HepG2 (cell line): ENCODE data around the gene NOCT. TPM values are rescaled to one million over a fixed set of nuclear protein-coding genes. Genes with fewer than 3 reads are reported as not detected.

ENCODE experiments used
- ADNP ChIP-seq: sonication (generic); formaldehyde crosslinking; IDR thresholded peaks from 2 replicates; pipeline ENCODE4 v1.4.0; 2020; ENCODE audit warnings: missing genetic modification reagents
- ARID5B ChIP-seq: IDR thresholded peaks from 2 replicates; pipeline ENCODE4 v1.4.0; 2020; ENCODE audit warnings: mild to moderate bottlenecking, missing genetic modification reagents
- ATF4 ChIP-seq, 2 experiments: fragments of 450-650 bp in 1 of 2; sonication (generic) in 1 of 2; formaldehyde crosslinking; IDR thresholded peaks; 2 replicates each; pipeline versions ENCODE4 v1.5.0 to v1.8.0; 2020 to 2022; ENCODE audit warnings: mild to moderate bottlenecking in 1 of 2, missing genetic modification reagents in 1 of 2
- DNMT3B ChIP-seq: conservative IDR thresholded peaks from 2 replicates; pipeline ENCODE4 v1.6.1; 2016; ENCODE audit warnings: missing biosample characterization, control low read depth
- E2F2 ChIP-seq: sonication (generic); formaldehyde crosslinking; IDR thresholded peaks from 2 replicates; pipeline ENCODE4 v1.4.0; 2020; ENCODE audit warnings: missing genetic modification reagents, borderline replicate concordance
- ERF ChIP-seq: IDR thresholded peaks from 2 replicates; pipeline ENCODE4 v1.6.1; 2018; ENCODE audit warnings: missing biosample characterization, missing genetic modification reagents
- FOXK2 ChIP-seq: fragments of 450-650 bp; IDR thresholded peaks from 2 replicates; pipeline ENCODE4 v1.6.1; 2016
- HOXA7 ChIP-seq: sonication (generic); formaldehyde crosslinking; IDR thresholded peaks from 2 replicates; pipeline ENCODE4 v1.8.1; 2022; ENCODE audit warnings: mild to moderate bottlenecking, missing genetic modification reagents, moderate library complexity
- JUND ChIP-seq: sonication (generic); formaldehyde crosslinking; IDR thresholded peaks from 2 replicates; pipeline ENCODE4 v1.8.0; 2022; ENCODE audit warnings: mild to moderate bottlenecking, missing genetic modification reagents
- KMT2B ChIP-seq: IDR thresholded peaks from 2 replicates; pipeline ENCODE4 v1.6.1; 2016; ENCODE audit warnings: missing genetic modification reagents, missing compliant biosample characterization
- MTF2 ChIP-seq: sonication (generic); formaldehyde crosslinking; IDR thresholded peaks from 2 replicates; pipeline ENCODE4 v1.5.0; 2020; ENCODE audit warnings: missing genetic modification reagents, borderline replicate concordance
- PAF1 ChIP-seq: IDR thresholded peaks from 2 replicates; pipeline ENCODE4 v1.6.1; 2016; ENCODE audit warnings: missing genetic modification reagents, missing compliant biosample characterization
- POGK ChIP-seq: sonication (generic); formaldehyde crosslinking; conservative IDR thresholded peaks from 2 replicates; pipeline ENCODE4 v1.8.0; 2022; ENCODE audit warnings: mild to moderate bottlenecking, moderate library complexity, missing genetic modification reagents
- PTBP1 ChIP-seq: fragments of 200-400 bp; formaldehyde crosslinking; IDR thresholded peaks from 2 replicates; pipeline ENCODE4 v1.6.1; 2018; ENCODE audit warnings: low read length, low read depth; ENCODE audit not compliant: poor library complexity, severe bottlenecking
- SIN3A ChIP-seq: IDR thresholded peaks from 2 replicates; pipeline ENCODE4 v1.6.1; 2011; ENCODE audit warnings: low read depth, mild to moderate bottlenecking, control low read depth, low read length, borderline replicate concordance
- SMYD3 ChIP-seq: sonication (generic); formaldehyde crosslinking; IDR thresholded peaks from 2 replicates; pipeline ENCODE4 v1.8.1; 2023; ENCODE audit warnings: mild to moderate bottlenecking, missing genetic modification reagents
- ZBTB44 ChIP-seq: sonication (generic); formaldehyde crosslinking; IDR thresholded peaks from 2 replicates; pipeline ENCODE4 v1.4.0; 2020; ENCODE audit warnings: missing genetic modification reagents
- ZNF138 ChIP-seq: sonication (generic); formaldehyde crosslinking; IDR thresholded peaks from 2 replicates; pipeline ENCODE4 v1.5.0; 2020; ENCODE audit warnings: mild to moderate bottlenecking, low read depth, missing genetic modification reagents
- ZNF329 ChIP-seq: sonication (generic); formaldehyde crosslinking; IDR thresholded peaks from 2 replicates; pipeline ENCODE4 v1.9.0; 2021; ENCODE audit warnings: low read depth, mild to moderate bottlenecking, missing genetic modification reagents
- ZNF839 ChIP-seq: sonication (generic); formaldehyde crosslinking; IDR thresholded peaks from 2 replicates; pipeline ENCODE4 v1.4.0; 2020; ENCODE audit warnings: missing genetic modification reagents, mild to moderate bottlenecking, borderline replicate concordance
- polyA plus RNA-seq, 8 experiments: library from polyadenylated mRNA; depleted of rRNA in 3 of 8; stranded (reverse) in 7 of 8; unstranded in 1 of 8; fragments of >200 nt; fragmentation: Illumina TruSeq in 4 of 8; extraction: Trizol in 4 of 8; gene quantifications; 2 replicates each; pipeline versions ENCODE4 v1.2.1 to v1.2.3, GENCODE V29; 2011 to 2016; ENCODE audit warnings: low read depth in 4 of 8, missing spikeins in 1 of 8, mixed read lengths in 1 of 8; ENCODE audit not compliant: insufficient read depth in 1 of 8
- total RNA-seq, 5 experiments: library from RNA; depleted of rRNA; stranded (reverse); fragments of >200 nt; fragmentation: Illumina TruSeq; extraction: Trizol; gene quantifications; 2 replicates each; pipeline ENCODE4 v1.2.3, GENCODE V29; 2016; ENCODE audit warnings: low read depth in 1 of 5

NOCT gene
- total and polyA plus RNA-seq, 2 of the 13 experiments (the other 11 are each of a cell fraction or from before 2014, with no cell fraction given): 3.6 to 13.1 TPM

- 0 out of 2 replicates have a peak, but pooled peaks have one; percentile 71 for TF ChIP-seq E2F2
- 0 out of 2 replicates have a peak, but pooled peaks have one; percentile 20 for TF ChIP-seq JUND (CRISPR knock-in tag)
- TF ChIP-seq MTF2 (CRISPR knock-in tag): no peak
- no peak for TF ChIP-seq SMYD3 (CRISPR knock-in tag)
- TF ChIP-seq DNMT3B (CRISPR knock-in tag): no peak
- no peak for TF ChIP-seq HOXA7 (CRISPR knock-in tag)
- peak; percentile 15; the same call in 1 of the 2 replicates for TF ChIP-seq ERF (CRISPR knock-in tag)
- TF ChIP-seq ZBTB44 (CRISPR knock-in tag): no peak
- TF ChIP-seq ZNF329 (CRISPR knock-in tag): no peak; the same call in 1 of the 2 replicates
- TF ChIP-seq POGK (CRISPR knock-in tag): peak; percentile 94
- no peak for TF ChIP-seq PAF1 (CRISPR knock-in tag)
- peak; percentile 82 for TF ChIP-seq KMT2B (CRISPR knock-in tag)
- 0 out of 2 replicates have a peak, but pooled peaks have one; percentile 25 for TF ChIP-seq ZNF839 (CRISPR knock-in tag)
- peak; percentile 93 for TF ChIP-seq SIN3A
- TF ChIP-seq PTBP1: no peak
- TF ChIP-seq ARID5B (CRISPR knock-in tag): no peak; the same call in 1 of the 2 replicates
- no peak for TF ChIP-seq ZNF138 (CRISPR knock-in tag)
- TF ChIP-seq ATF4 (CRISPR knock-in tag; IDR thresholded peaks at IDR 0.05): peak in 1 of 2 experiments; percentile 79; a peak in 1 of 4 replicates
- no peak for TF ChIP-seq ADNP (CRISPR knock-in tag)
- TF ChIP-seq FOXK2: peak; percentile 98
These were observed at the start of gene NOCT (continued) for GRCh38 chr4:139015269-139015947.
